Left colon (tissue), 2 donors: ENCODE data around the gene NOX5. TPM values are rescaled to one million over a fixed set of nuclear protein-coding genes. Genes with fewer than 3 reads are reported as not detected.
"Not testable (repeated sequence)": the region's sequence is repeated elsewhere in the genome, so short reads cannot be mapped to it uniquely, and the experiment has no call there.

Source experiments
- ATAC-seq: fragments of 200-7000 bp; cut with Tn5 transposase; one replicate; pipeline ENCODE4 v1.9.1; 2020; ENCODE audit warnings: mild to moderate bottlenecking, moderate library complexity
- DNase-seq, 2 donors: peaks; one replicate each; pipeline ENCODE4 v3.0.0-alpha.2; 2020
- intact Hi-C, 2 donors: fragments of 100-400 bp; cut with DNase I in 1 of 2; cut with micrococcal nuclease in 1 of 2; formaldehyde crosslinking; loops; one replicate each; pipeline versions ENCODE4 v1.11.2 to v1.14.0; 2022; cut with DNase I, micrococcal nuclease
- total RNA-seq, 2 donors: library from RNA; stranded (reverse); fragmentation: NEBNext Ultra II Directional; extraction: Animal tissue kit (Norgen Biotek cat#: 25700); gene quantifications; one replicate each; pipeline ENCODE4 v1.2.1, GENCODE V29; 2021
- donor health status: DM: no; HTN: no; CAD: no.
- donor health status: DM: yes; HTN: yes; CAD: no.

The NOX5 gene
- total RNA-seq, 2 donors from 2014 or later: 0.11 to 0.12 TPM

GRCh38 chr15:69037977-69038376, 23.5 kb downstream of the NOX5 start:
- intact Hi-C loops: no loop called here
- ATAC-seq (no peak), DNase-seq (no peak)

- intact Hi-C loops: no loop called here
- no peak for DNase-seq
- ATAC-seq: no peak
Observed at GRCh38 chr15:69038508-69038907, 24.0 kb downstream of the NOX5 start.

- DNase-seq: no peak
- ATAC-seq: no peak
- intact Hi-C loops: no loop called here
Observed at GRCh38 chr15:69039516-69040225, 25.2 kb downstream of the NOX5 start.

- DNase-seq (no peak), ATAC-seq (no peak)
- intact Hi-C loops: no loop called here
Observed at GRCh38 chr15:69042531-69042930, 28.0 kb downstream of the NOX5 start.

GRCh38 chr15:69045802-69046201, 31.3 kb downstream of the NOX5 start:
- ATAC-seq (no peak), DNase-seq (no peak)
- intact Hi-C loops: no loop called here

GRCh38 chr15:69046781-69047180, 32.3 kb downstream of the NOX5 start:
- DNase-seq (no peak), ATAC-seq (no peak)
- intact Hi-C loops: no loop called here

GRCh38 chr15:69049976-69050375, 35.5 kb downstream of the NOX5 start:
- ATAC-seq (no peak), DNase-seq (no peak)
- intact Hi-C loops: no loop called here

GRCh38 chr15:69055251-69055650, 40.8 kb downstream of the NOX5 start:
- DNase-seq (no peak), ATAC-seq (no peak)
- intact Hi-C loops: loop anchor here (5.0 kb wide), 2 partner anchors 212 to 342 kb away; no protein-coding TSS in a partner anchor

GRCh38 chr15:69056365-69056764, 41.9 kb downstream of the NOX5 start:
- ATAC-seq (peak; percentile 12), DNase-seq (no peak)
- intact Hi-C loops: loop anchor here (5.0 kb wide), 2 partner anchors 211 to 341 kb away; no protein-coding TSS in a partner anchor

GRCh38 chr15:69058830-69059556, 44.5 kb downstream of the NOX5 start:
- ATAC-seq (peak; percentile 84), DNase-seq (peak; percentile 73 to 94)
- intact Hi-C loops: loop anchor here (2.0 to 5.0 kb wide), 3 partner anchors 166 to 338 kb away; no protein-coding TSS in a partner anchor

- DNase-seq: no peak
- intact Hi-C loops: loop anchor here (2.0 to 5.0 kb wide), 3 partner anchors 165 to 338 kb away; no protein-coding TSS in a partner anchor
- no peak for ATAC-seq
Observed at GRCh38 chr15:69059557-69059943, 45.1 kb downstream of the NOX5 start.

- DNase-seq (peak; percentile 64 to 74), ATAC-seq (peak; percentile 86)
- intact Hi-C loops: no loop called here
Observed at GRCh38 chr15:69060041-69060481, 45.6 kb downstream of the NOX5 start.

GRCh38 chr15:69060744-69061143, 46.2 kb downstream of the NOX5 start:
- intact Hi-C loops: no loop called here
- DNase-seq (no peak), ATAC-seq (no peak)

GRCh38 chr15:69061414-69061842, 46.9 kb downstream of the NOX5 start:
- no peak for ATAC-seq
- intact Hi-C loops: no loop called here
- no peak for DNase-seq

- DNase-seq (no peak), ATAC-seq (no peak)
- intact Hi-C loops: no loop called here
Observed at GRCh38 chr15:69064649-69065048, 50.2 kb downstream of the NOX5 start.

GRCh38 chr15:69066007-69066995, 51.8 kb downstream of the NOX5 start:
- intact Hi-C loops: no loop called here
- DNase-seq: no peak
- ATAC-seq: peak; percentile 13

- intact Hi-C loops: no loop called here
- DNase-seq (no peak), ATAC-seq (no peak)
Observed at GRCh38 chr15:69067296-69067695, 52.8 kb downstream of the NOX5 start.

GRCh38 chr15:69068157-69068556, 53.7 kb downstream of the NOX5 start:
- DNase-seq: no peak

GRCh38 chr15:69069290-69069689, 54.8 kb downstream of the NOX5 start:
- ATAC-seq, intact Hi-C loops, DNase-seq: not testable (repeated sequence)

More at GRCh38 chr15:69068157-69068556, 53.7 kb downstream of the NOX5 start:
- intact Hi-C loops: no loop called here
- peak; percentile 68 for ATAC-seq
